Body of pancreas (tissue), 4 donors: ENCODE measurements around the gene DNAAF1.

Experiments
- CTCF ChIP-seq, 7 experiments: fragments of 450-650 bp in 4 of 7; fragments of 200-600 bp in 3 of 7; sonication (generic) in 3 of 7; IDR thresholded peaks; one replicate each; pipeline ENCODE4 v1.5.1; 2016 to 2019; ENCODE audit warnings: antibody characterized with exemption in 7 of 7
- POLR2A ChIP-seq, 3 donors: fragments of 450-650 bp; IDR thresholded peaks; one replicate each; pipeline ENCODE4 v1.6.1; 2016; ENCODE audit warnings: antibody characterized with exemption in 3 of 3, mild to moderate bottlenecking in 2 of 3

GRCh38 chr16:84105948-84106740 is 39.0 kb upstream of the DNAAF1 start:
- TF ChIP-seq CTCF (IDR thresholded peaks at IDR 0.05) (no peak), POLR2A (IDR thresholded peaks at IDR 0.05) (no peak)
